GM12878 (cell line): ENCODE results near the gene CRTC3. TPM values are rescaled to one million over a fixed set of nuclear protein-coding genes. Genes with fewer than 3 reads are reported as not detected.

Experiments used
- ATAC-seq: fragments of 200-7000 bp; cut with Tn5 transposase; 3 replicates; pipeline ENCODE4 v1.9.1; 2020; ENCODE audit warnings: mild to moderate bottlenecking, moderate library complexity
- BruUV-seq: library from RNA; stranded (reverse); fragments of 400-500 nt; replicated peaks from 2 replicates; lab custom pipeline; 2021; lab: Mats Ljungman, UMichigan
- CTCF ChIA-PET: fragments of 300-600 bp; sonication (Branson Sonifier 250); formaldehyde crosslinking; extraction: SDS; loops from one replicate; lab custom pipeline; 2021; ENCODE audit warnings: inconsistent platforms; lab: Yijun Ruan, JAX
- POLR2A ChIA-PET: fragments of 350-600 bp; formaldehyde crosslinking; extraction: SDS; loops from one replicate; lab custom pipeline; 2021; ENCODE audit warnings: inconsistent platforms; lab: Charles Lee
- RAD21 ChIA-PET: fragments of 300-600 bp; sonication (Branson Sonifier 250); formaldehyde crosslinking; loops from one replicate; lab custom pipeline; 2023; ENCODE audit warnings: antibody characterized with exemption; ENCODE audit not compliant: unreplicated experiment; lab: Charles Lee
- SMC1A ChIA-PET: fragments of 300-600 bp; sonication (Branson Sonifier 250); formaldehyde crosslinking; loops from one replicate; lab custom pipeline; 2023; ENCODE audit not compliant: unreplicated experiment, uncharacterized antibody; lab: Charles Lee
- DNase-seq: peaks from one replicate; pipeline ENCODE4 v3.0.0-alpha.2; 2011; ENCODE audit warnings: low read depth, low spot score
- FAIRE-seq: peaks from 3 replicates; lab custom pipeline; 2011; peaks lifted over from hg19 to GRCh38; lab: Jason Lieb, UNC
- H2AFZ ChIP-seq: 2 replicates; pipeline ENCODE4 v1.6.0; 2011; ENCODE audit warnings: low read depth, low read length, control low read depth; ENCODE audit not compliant: control insufficient read depth
- H3K27ac ChIP-seq: 2 replicates; pipeline ENCODE4 v1.5.1; 2011; ENCODE audit warnings: control low read depth; ENCODE audit not compliant: control insufficient read depth, insufficient read depth
- H3K27me3 ChIP-seq, 2 experiments: replicated peaks in 1 of 2; 2 replicates each; pipeline versions ENCODE4 v1.6.0 to v1.6.1; 2011; ENCODE audit warnings: low read length in 1 of 2; ENCODE audit not compliant: control insufficient read depth in 2 of 2, insufficient read depth in 2 of 2
- H3K36me3 ChIP-seq, 2 experiments: 2 replicates each; pipeline ENCODE4 v1.5.1; 2011; ENCODE audit warnings: low read length in 1 of 2; ENCODE audit not compliant: control insufficient read depth in 2 of 2, insufficient read depth in 2 of 2
- H3K4me1 ChIP-seq: 2 replicates; pipeline ENCODE4 v1.6.1; 2011; ENCODE audit warnings: mild to moderate bottlenecking, low read length, moderate library complexity, mixed read lengths; ENCODE audit not compliant: control insufficient read depth, insufficient read depth
- H3K4me2 ChIP-seq: 2 replicates; pipeline ENCODE4 v1.6.0; 2011; ENCODE audit warnings: control low read depth; ENCODE audit not compliant: control insufficient read depth, insufficient read depth
- H3K4me3 ChIP-seq: fragments of 200-600 bp; sonication (generic); 2 replicates; pipeline ENCODE4 v1.5.1; 2016
- H3K79me2 ChIP-seq: 2 replicates; pipeline ENCODE4 v1.6.0; 2011; ENCODE audit warnings: low read length; ENCODE audit not compliant: control insufficient read depth, insufficient read depth
- H3K9ac ChIP-seq: 2 replicates; pipeline ENCODE4 v1.8.0; 2011; ENCODE audit warnings: low read length, control low read depth, mixed read lengths; ENCODE audit not compliant: control insufficient read depth, insufficient read depth
- H3K9me3 ChIP-seq: replicated peaks from 3 replicates; pipeline ENCODE4 v1.5.1; 2011; ENCODE audit warnings: mild to moderate bottlenecking, low read length; ENCODE audit not compliant: control insufficient read depth, insufficient read depth
- H4K20me1 ChIP-seq: 2 replicates; pipeline ENCODE4 v1.6.0; 2011; ENCODE audit not compliant: control insufficient read depth, insufficient read depth
- CUX1 ChIP-seq: IDR thresholded peaks from 2 replicates; pipeline ENCODE4 v1.6.1; 2012; ENCODE audit warnings: improper control_type of control experiment, low read depth, low read length; ENCODE audit not compliant: insufficient replicate concordance
- HDAC6 ChIP-seq: fragments of 200-600 bp; sonication (generic); IDR thresholded peaks from one replicate; pipeline ENCODE4 v1.8.0; 2017; ENCODE audit warnings: antibody characterized with exemption; ENCODE audit not compliant: unreplicated experiment
- IKZF2 ChIP-seq, 2 experiments: fragments of 450-650 bp; IDR thresholded peaks; 2 replicates each; pipeline ENCODE4 v1.6.1; 2017; ENCODE audit warnings: mild to moderate bottlenecking in 2 of 2, moderate library complexity in 2 of 2
- PKNOX1 ChIP-seq: fragments of 450-650 bp; IDR thresholded peaks from 2 replicates; pipeline ENCODE4 v1.6.1; 2016; ENCODE audit warnings: mild to moderate bottlenecking
- SPI1 ChIP-seq: IDR thresholded peaks from 2 replicates; pipeline ENCODE4 v1.6.1; 2011; ENCODE audit warnings: low read depth, mild to moderate bottlenecking, low read length, moderate library complexity, borderline replicate concordance; ENCODE audit not compliant: insufficient read depth
- WGBS: methylation state at CpG from one replicate; pipeline ENCODE4 v1.1.6; 2016; ENCODE audit warnings: low lambda C conversion rate; ENCODE audit not compliant: insufficient replicate concordance, insufficient coverage; ENCODE audit errors: missing lambda C conversion rate; 5-methylcytosine and 5-hydroxymethylcytosine counted together
- in situ Hi-C: fragments of 300-500 bp; cut with MboI; formaldehyde crosslinking; loops from 9 replicates; pipeline ENCODE4 v1.14.3; 2018; ENCODE audit warnings: mixed read lengths
- intact Hi-C: fragments of 100-400 bp; cut with micrococcal nuclease; formaldehyde crosslinking; loops from one replicate; pipeline ENCODE4 v1.14.2; 2022; ENCODE audit not compliant: unreplicated experiment
- polyA plus RNA-seq, 11 experiments: library from polyadenylated mRNA; depleted of rRNA in 4 of 11; unstranded in 6 of 11; stranded (reverse) in 5 of 11; fragments of >200 nt; fragmentation: Nextera tagmentation in 4 of 11; fragmentation: Illumina TruSeq in 1 of 11; extraction: Ambion mirVana in 4 of 11; extraction: Trizol in 1 of 11; gene quantifications; 1 replicate in 1 of 11; 2 replicates in 10 of 11; pipeline versions ENCODE4 v1.2.1 to v1.2.3, GENCODE V29; 2011 to 2016; ENCODE audit warnings: inconsistent platforms in 2 of 11, missing spikeins in 2 of 11, low read depth in 1 of 11
- total RNA-seq, 4 experiments: library from RNA; depleted of rRNA in 3 of 4; stranded (reverse); fragments of >200 nt in 3 of 4; fragmentation: Illumina TruSeq in 1 of 4; extraction: Trizol in 1 of 4; gene quantifications; 2 replicates each; pipeline versions ENCODE4 v1.2.1 to v1.2.3, GENCODE V29; 2013 to 2021

Gene CRTC3
- total and polyA plus RNA-seq, 10 of the 15 experiments (the other 5 are each of a cell fraction or from before 2014, with no cell fraction given): 3.5 to 36.9 (median 18.9) TPM

GRCh38 chr15:90571063-90571541, 41.4 kb downstream of the CRTC3 start (continued):
- TF ChIP-seq CUX1: no peak

GRCh38 chr15:90572893-90573292, 43.2 kb downstream of the CRTC3 start:
- H4K20me1 ChIP-seq: no peaks in the 10 kb centered on the region
- in situ Hi-C loops (no loop called here), intact Hi-C loops (no loop called here)
- 87% methylated on average over 3 of the region's 3 CpGs for WGBS
- no peak overlapping the region for H2AFZ ChIP-seq
- ChIA-PET SMC1A (interaction anchor here (1.0 to 4.4 kb wide), 11 partner anchors 8 to 72 kb away, joined by 3 to 32 read pairs (median 9); no protein-coding TSS in a partner anchor), RAD21 (interaction anchor here (0.6 to 4.1 kb wide), 7 partner anchors 8 to 266 kb away, joined by 3 to 18 read pairs (median 4); partner anchors contain the start of gene CRTC3), POLR2A (interaction anchor here (0.6 to 2.8 kb wide), 8 partner anchors 9 to 54 kb away, joined by 3 to 17 read pairs (median 5); partner anchors contain the start of gene CRTC3), CTCF (interaction anchor here (0.7 to 3.7 kb wide), 7 partner anchors 9 to 42 kb away, joined by 3 to 11 read pairs (median 4); no protein-coding TSS in a partner anchor)
- DNase-seq: no peak
- H3K79me2 ChIP-seq: peaks cover 20% of the 10 kb centered on the region
- BruUV-seq: no TSS peak
- no peak overlapping the region for H3K4me3 ChIP-seq
- H3K4me1 ChIP-seq: peaks cover 28% of the 10 kb centered on the region
- H3K9ac ChIP-seq: no peak overlapping the region
- no peaks in the 10 kb centered on the region; the same call in 2 of the 3 replicates for H3K9me3 ChIP-seq
- no peak overlapping the region for H3K27ac ChIP-seq
- no peak for FAIRE-seq
- no peak for ATAC-seq
- H3K36me3 ChIP-seq: no peaks in the 10 kb centered on the region; a peak in 2 of 4 replicates
- no peaks in the 10 kb centered on the region for H3K27me3 ChIP-seq
- TF ChIP-seq PKNOX1 (no peak), HDAC6 (no peak), IKZF2 (IDR thresholded peaks at IDR 0.05) (no peak), SPI1 (no peak)
- no peak overlapping the region; the same call in 1 of the 2 replicates for H3K4me2 ChIP-seq
